Measurements from ENCODE around the gene NET1. TPM values are rescaled to one million over a fixed set of nuclear protein-coding genes. Genes with fewer than 3 reads are reported as not detected.

The NET1 gene
- total RNA-seq, 3 donors from 2014 or later (not counting 1 experiment from before 2014, with no cell fraction given) = 10.4 to 17.9 (median 13.8) TPM

DNA sequence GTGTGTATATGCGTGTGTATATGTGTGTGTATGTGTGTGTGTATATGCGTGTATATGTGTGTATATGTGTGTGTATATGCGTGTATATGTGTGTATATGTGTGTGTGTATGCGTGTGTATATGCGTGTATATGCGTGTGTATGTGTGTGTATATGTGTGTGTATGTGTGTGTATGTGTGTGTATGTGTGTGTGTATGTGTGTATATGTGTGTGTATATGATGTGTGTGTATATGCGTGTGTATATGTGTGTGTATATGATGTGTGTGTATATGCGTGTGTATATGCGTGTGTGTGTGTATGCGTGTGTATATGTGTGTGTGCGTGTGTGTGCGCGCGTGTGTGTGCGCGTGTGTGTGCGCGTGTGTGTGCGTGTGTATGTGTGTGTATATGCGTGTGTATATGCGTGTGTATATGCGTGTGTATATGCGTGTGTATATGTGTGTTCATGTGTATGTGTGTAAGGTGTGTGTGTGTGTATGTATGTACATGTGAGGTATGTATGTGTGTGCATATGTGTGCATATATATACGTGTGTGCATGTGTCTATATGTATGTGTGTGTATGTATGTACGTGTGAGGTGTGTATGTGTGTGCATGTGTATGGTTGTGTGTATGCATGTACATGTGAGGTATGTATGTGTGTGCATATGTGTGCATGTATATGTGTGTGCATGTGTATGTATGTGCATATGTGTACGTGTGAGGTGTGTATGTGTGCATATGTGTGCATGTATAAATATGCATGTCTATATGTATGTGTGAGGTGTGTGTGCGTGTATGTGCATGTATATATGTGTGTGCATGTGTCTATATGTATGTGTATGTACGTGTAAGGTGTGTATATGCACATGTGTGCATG is 41.6 kb upstream of the NET1 start:
- Histone ChIP-seq H3K4me1 (ENCODE audit: control insufficient read depth, insufficient read depth, low read length) (no peaks in the 10 kb centered on the region), H3K27ac (ENCODE audit: low read length) (no peak overlapping the region), H3K27me3 (ENCODE audit: control insufficient read depth, insufficient read depth, low read length) (no peaks in the 10 kb centered on the region), H3K4me3 (ENCODE audit: low read length) (no peak overlapping the region), H3K9me3 (ENCODE audit: control insufficient read depth, insufficient read depth, low read length) (no peaks in the 10 kb centered on the region), H3K36me3 (ENCODE audit: control insufficient read depth, insufficient read depth, low read length) (no peaks in the 10 kb centered on the region)
- peak overlapping the region; percentile 21 to 50 for H3K27ac Mint-ChIP-seq
- H3K36me3 Mint-ChIP-seq = no peaks in the 10 kb centered on the region
- peaks cover 11 to 22% of the 10 kb centered on the region in 2 donors for H3K4me1 Mint-ChIP-seq
- TF ChIP-seq CTCF (IDR thresholded peaks at IDR 0.05) = no peak
- H3K9me3 Mint-ChIP-seq = peaks cover 0 to 12% of the 10 kb centered on the region in 2 donors
- 89% methylated on average over 28 of the region's 28 CpGs for WGBS (ENCODE audit: insufficient coverage)
- ATAC-seq (no peak), DNase-seq (no peak)
- no peak overlapping the region for H3K4me3 Mint-ChIP-seq
- no peaks in the 10 kb centered on the region for H3K27me3 Mint-ChIP-seq (ENCODE audit: low read depth in 2 of 2)
- intact Hi-C loops (cut with micrococcal nuclease) = no loop called here

DNA sequence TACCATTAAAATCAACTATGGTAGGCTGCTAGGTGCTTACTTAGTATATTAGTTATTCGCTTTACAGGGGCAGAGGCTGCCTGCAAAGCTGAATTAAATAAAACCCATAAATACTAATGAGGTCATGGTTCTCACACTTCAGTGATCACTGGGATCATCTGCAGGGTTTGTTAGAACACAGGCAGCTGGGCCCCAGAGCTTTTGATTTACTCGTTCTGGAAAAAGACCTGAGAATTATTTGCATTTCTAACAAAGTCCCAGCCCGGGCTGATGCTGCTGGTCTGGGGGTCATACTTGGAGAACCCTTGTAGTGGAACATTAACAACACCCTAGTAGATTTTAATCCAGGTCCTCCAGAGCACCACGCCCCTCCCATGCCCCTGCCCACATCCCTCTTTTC is 39.0 kb upstream of the NET1 start:
- WGBS (ENCODE audit: insufficient coverage) = 78% methylated on average over 4 of the region's 4 CpGs
- Mint-ChIP-seq H3K36me3 (no peaks in the 10 kb centered on the region), H3K9me3 (peaks cover 0 to 12% of the 10 kb centered on the region in 2 donors), H3K4me3 (no peak overlapping the region), H3K27me3 (ENCODE audit: low read depth in 2 of 2) (no peaks in the 10 kb centered on the region), H3K4me1 (peaks cover 6 to 11% of the 10 kb centered on the region in 2 donors), H3K27ac (no peak overlapping the region)
- intact Hi-C loops (cut with micrococcal nuclease) = no loop called here
- no peak for TF ChIP-seq CTCF (IDR thresholded peaks at IDR 0.05)
- no peak overlapping the region for H3K4me3 ChIP-seq (ENCODE audit: low read length)
- no peak overlapping the region for H3K27ac ChIP-seq (ENCODE audit: low read length)
- no peaks in the 10 kb centered on the region for H3K4me1 ChIP-seq (ENCODE audit: control insufficient read depth, insufficient read depth, low read length)
- H3K9me3 ChIP-seq (ENCODE audit: control insufficient read depth, insufficient read depth, low read length) = no peaks in the 10 kb centered on the region
- no peaks in the 10 kb centered on the region for H3K27me3 ChIP-seq (ENCODE audit: control insufficient read depth, insufficient read depth, low read length)
- no peaks in the 10 kb centered on the region for H3K36me3 ChIP-seq (ENCODE audit: control insufficient read depth, insufficient read depth, low read length)
- DNase-seq = no peak
- no peak for ATAC-seq

- no peaks in the 10 kb centered on the region for H3K36me3 Mint-ChIP-seq
- no peak for TF ChIP-seq CTCF (IDR thresholded peaks at IDR 0.05)
- ATAC-seq (no peak), DNase-seq (no peak)
- peaks cover 0 to 12% of the 10 kb centered on the region in 2 donors for H3K9me3 Mint-ChIP-seq
- peaks cover 6 to 11% of the 10 kb centered on the region in 2 donors for H3K4me1 Mint-ChIP-seq
- WGBS (ENCODE audit: insufficient coverage) = 95% methylated on average over 13 of the region's 22 CpGs
- intact Hi-C loops (cut with micrococcal nuclease) = no loop called here
- no peaks in the 10 kb centered on the region for H3K27me3 Mint-ChIP-seq (ENCODE audit: low read depth in 2 of 2)
- Histone ChIP-seq H3K9me3 (ENCODE audit: control insufficient read depth, insufficient read depth, low read length) (no peaks in the 10 kb centered on the region), H3K4me3 (ENCODE audit: low read length) (no peak overlapping the region), H3K4me1 (ENCODE audit: control insufficient read depth, insufficient read depth, low read length) (no peaks in the 10 kb centered on the region), H3K27me3 (ENCODE audit: control insufficient read depth, insufficient read depth, low read length) (no peaks in the 10 kb centered on the region), H3K27ac (ENCODE audit: low read length) (no peak overlapping the region), H3K36me3 (ENCODE audit: control insufficient read depth, insufficient read depth, low read length) (no peaks in the 10 kb centered on the region)
- H3K4me3 Mint-ChIP-seq = no peak overlapping the region
- H3K27ac Mint-ChIP-seq = no peak overlapping the region
Measured at GRCh38 chr10:5373891-5374611, 38.3 kb upstream of the NET1 start.

All from natural killer cell (primary cell).